ENCODE results near the gene NEDD8.

Gene NEDD8

GRCh38 chr14:24177041-24177825 is 54.9 kb downstream of the NEDD8 start:
- no peak for DNase-seq

DNA sequence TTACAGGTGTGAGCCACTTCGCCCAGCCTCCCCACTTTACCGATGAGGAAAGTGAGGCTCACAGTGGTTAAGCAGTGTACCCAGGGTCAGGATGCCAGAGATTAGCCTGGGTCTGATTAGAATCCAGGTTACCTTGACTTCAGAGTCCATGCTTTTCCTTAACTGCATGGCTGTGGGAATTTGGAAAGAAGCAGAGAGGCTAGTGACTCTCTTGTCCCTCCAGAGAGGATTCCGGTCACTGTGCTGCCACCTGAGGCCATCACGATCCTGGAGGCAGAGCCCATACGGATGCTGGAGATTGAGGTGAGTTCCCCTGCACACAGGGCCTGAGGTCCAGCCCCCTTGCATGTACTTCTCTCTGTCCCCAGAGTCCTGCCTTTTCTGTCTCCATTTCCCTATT is 55.6 kb downstream of the NEDD8 start:
- no peak for DNase-seq

- DNase-seq: no peak
Measured at GRCh38 chr14:24172871-24173281, 59.3 kb downstream of the NEDD8 start.

DNA sequence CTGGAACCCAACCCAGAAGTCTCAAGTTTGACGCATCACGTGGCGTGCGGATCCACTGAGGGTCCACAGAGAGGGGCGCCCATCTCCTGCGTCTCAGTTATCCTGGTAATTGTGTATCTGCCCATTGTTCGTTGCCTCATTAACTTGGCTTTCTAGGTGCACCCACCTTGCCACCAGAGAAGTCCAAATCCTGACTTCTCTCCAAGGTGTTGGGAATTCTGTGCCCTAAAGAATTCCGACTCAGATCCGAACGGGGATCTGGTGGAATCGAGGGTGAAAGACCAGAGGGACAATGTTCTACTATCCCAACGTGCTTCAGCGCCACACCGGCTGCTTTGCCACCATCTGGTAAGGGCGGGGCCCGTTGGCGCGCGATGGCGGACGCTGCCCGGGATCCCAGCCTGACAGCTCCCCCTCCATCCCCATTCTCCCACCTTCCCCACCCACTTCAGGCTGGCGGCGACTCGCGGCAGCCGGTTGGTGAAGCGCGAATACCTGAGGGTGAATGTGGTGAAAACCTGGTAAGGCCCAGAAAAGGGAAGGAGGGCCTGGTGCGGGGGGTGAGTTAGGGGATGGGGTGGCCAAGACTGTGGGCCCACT is 59.8 kb downstream of the NEDD8 start:
- DNase-seq: no peak

DNA sequence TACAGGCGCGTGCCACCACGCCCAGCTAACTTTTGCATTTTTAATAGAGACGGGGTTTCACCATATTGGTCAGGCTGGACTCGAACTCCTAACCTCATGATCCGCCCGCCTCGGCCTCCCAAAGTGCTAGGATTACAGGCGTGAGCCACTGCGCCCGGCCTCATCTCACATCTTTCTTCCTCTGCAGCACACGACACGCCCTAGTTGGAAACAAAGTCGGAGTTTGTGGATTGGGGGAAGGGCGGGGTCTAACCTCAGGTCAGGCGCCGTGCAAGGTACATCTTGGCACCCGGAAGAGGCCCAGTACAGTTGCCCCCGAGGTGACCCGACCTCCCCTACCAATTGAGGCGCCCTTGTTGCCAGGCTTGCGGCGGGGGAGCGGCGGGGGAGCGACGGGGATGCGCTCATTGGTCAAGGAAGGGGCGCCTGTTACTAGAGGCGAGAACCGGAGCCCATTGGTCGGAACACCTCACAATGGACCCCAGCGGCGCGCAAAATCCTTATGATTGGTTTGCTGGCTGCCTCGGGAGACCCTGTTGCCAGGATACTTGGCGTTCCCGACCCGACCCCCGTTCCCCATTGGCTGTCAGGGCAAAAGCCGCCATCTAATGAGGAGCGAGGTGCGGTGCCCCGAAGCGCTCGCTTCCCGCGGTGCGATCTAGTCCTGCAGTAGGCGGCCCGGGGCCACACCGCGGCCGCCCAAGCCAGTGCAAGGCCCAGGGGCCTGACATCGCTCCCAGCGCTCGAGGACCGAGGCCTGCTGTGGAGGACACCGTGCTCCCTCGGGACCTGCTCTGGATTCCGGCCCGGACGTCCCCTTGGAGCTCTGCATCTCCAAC is 60.5 kb downstream of the NEDD8 start, which contains the start of gene REC8:
REC8 (plus strand) TSS at position 659 of the 839 bp plus-strand sequence. CDS start 473 bp downstream, outside the sequence.
- peak; percentile 83 for DNase-seq

DNA sequence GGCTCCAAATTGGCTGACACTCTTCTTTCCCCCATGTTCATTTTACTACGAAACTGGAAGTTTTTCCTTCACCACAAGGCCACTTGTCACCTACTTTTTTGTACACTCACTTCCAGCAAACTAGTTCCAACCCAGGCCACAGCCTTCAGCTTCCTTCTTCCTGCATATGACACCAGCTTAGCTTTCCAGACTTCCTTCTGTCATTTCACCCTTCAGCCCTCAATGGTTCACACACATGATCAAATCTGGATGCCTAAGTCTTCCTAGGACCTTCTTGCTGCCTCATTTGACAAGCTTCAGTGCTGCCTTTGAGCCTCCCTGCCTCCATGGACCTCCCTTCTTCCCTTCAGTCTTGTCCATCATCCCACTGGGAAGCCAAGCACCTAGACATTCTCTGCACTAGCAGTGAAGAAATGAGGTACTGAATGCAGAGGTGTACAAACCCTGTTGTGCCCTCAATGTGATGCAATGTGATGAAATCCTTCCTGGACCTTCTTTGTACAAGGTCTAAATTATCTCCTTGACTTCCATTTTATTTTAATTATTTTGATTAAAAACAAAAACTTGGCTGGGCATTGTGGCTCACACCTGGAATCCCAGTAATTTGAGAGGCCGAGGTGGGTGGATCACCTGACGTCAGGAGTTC is 64.6 kb downstream of the NEDD8 start:
- no peak for DNase-seq
